ENCODE data around the gene DNAI1. TPM values are rescaled to one million over a fixed set of nuclear protein-coding genes. Genes with fewer than 3 reads are reported as not detected.

The DNAI1 gene
- total RNA-seq, 1 experiment from 2014 or later = not detected

DNA sequence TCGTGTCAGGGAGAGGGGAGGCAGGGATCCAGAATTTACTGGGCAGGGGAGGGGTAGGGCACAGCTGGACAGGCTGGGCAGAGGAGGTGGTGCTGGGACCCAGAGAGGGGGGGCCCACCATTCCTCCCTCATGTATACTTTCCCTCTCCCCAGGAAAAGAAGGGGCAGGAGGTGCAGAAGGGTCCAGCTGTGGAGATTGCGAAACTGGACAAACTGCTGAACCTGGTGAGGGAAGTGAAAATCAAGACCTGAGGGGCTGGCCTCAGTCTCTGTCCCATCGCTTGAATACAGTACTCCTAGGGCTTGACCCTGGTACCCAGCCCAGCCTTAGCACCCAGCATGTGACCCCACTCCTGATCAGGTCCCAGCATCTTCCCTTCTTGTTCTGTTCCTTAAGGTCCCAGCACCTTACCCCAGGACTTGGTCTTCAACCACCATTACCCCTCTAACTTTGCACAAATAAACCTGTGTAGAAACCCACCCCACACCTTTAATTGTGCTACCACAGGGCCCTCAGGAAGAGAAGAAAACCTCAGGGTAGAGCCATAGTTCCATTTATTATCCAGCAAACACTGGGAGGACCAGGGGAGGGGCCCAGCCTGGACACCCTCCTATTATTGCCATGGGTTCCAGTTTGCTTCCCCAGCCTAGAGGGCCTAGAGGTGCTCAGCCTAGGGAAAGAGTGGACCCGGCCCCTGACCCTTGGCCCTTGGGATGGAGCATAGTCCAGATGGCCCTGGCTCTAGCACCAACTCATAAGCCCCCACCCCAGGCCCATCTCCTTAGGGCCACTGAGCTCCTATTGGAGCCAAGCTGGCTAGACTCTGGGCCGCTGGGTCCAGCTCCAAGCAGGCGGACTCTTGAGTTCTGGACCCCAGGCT, 62.1 kb downstream of the DNAI1 start:
- ChIA-PET POLR2A (ENCODE audit: unreplicated experiment) (no interaction called here), CTCF (no interaction called here)
- ATAC-seq (no peak), DNase-seq (no peak)
- Histone ChIP-seq H3K9ac (ENCODE audit: low read length) (no peak overlapping the region), H3K27ac (ENCODE audit: low read length) (no peak overlapping the region), H4K20me1 (ENCODE audit: low read length) (no peaks in the 10 kb centered on the region), H3K36me3 (ENCODE audit: low read depth, low read length) (no peaks in the 10 kb centered on the region), H3K27me3 (ENCODE audit: low read length) (no peaks in the 10 kb centered on the region), H3K79me2 (ENCODE audit: low read length) (no peaks in the 10 kb centered on the region), H3K4me1 (ENCODE audit: insufficient read depth, low read length) (peaks cover 3% of the 10 kb centered on the region; the same call in 1 of the 2 replicates), H3K9me3 (ENCODE audit: low read length) (no peaks in the 10 kb centered on the region), H3K9me2 (replicated peaks; ENCODE audit: low read length) (no peaks in the 10 kb centered on the region), H3F3A (ENCODE audit: low read length, unreplicated experiment) (no peaks in the 10 kb centered on the region), H2AFZ (ENCODE audit: low read length) (no peak overlapping the region), H3K4me2 (ENCODE audit: low read length) (no peak overlapping the region), H3K4me3 (ENCODE audit: low read length) (no peak overlapping the region)
- TF ChIP-seq, protein P1, sequence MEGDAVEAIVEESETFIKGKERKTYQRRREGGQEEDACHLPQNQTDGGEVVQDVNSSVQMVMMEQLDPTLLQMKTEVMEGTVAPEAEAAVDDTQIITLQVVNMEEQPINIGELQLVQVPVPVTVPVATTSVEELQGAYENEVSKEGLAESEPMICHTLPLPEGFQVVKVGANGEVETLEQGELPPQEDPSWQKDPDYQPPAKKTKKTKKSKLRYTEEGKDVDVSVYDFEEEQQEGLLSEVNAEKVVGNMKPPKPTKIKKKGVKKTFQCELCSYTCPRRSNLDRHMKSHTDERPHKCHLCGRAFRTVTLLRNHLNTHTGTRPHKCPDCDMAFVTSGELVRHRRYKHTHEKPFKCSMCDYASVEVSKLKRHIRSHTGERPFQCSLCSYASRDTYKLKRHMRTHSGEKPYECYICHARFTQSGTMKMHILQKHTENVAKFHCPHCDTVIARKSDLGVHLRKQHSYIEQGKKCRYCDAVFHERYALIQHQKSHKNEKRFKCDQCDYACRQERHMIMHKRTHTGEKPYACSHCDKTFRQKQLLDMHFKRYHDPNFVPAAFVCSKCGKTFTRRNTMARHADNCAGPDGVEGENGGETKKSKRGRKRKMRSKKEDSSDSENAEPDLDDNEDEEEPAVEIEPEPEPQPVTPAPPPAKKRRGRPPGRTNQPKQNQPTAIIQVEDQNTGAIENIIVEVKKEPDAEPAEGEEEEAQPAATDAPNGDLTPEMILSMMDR (conservative IDR thresholded peaks at IDR 0.05; ENCODE audit: low read depth, low read length) = no peak
- TF ChIP-seq EZH2phosphoT487 (IDR thresholded peaks at IDR 0.05; ENCODE audit: borderline replicate concordance, low read length) (no peak), EZH2 (IDR thresholded peaks at IDR 0.05; ENCODE audit: low read length, unreplicated experiment) (no peak)
- BruUV-seq (replicated peaks) = no TSS peak
- intact Hi-C loops (cut with micrococcal nuclease) = no loop called here

DNA sequence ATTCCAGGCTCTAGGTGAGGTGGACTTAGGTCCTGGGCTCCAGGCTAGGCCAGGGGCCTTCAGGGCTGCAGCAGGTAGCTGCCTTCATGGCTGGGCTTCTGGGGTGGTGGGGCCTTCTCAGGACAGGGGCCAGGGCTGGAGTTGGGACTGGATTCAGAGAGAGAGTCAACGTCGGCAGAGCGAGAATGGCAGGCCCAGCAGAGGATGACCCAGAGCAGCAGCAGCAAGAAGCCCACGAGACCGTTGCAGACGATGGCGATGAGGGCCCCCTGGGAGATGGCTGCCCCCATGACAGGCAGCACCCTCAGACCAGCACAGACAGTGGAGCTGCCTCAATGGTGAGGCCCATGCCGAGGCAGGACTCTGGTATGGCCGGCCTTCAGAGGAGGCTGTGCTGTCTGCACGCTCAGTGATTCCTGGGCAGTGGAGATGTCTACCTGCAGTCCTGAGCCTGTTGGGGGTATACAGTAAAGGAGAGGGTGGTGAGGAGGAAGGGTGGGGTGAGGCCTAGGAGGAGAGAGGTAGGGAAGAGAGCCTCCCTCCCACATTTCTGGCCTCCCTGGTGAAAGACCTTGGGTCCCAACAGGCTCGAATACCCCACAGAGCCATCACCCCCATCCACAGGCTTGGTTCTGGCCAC, 62.9 kb downstream of the DNAI1 start:
- DNase-seq = no peak
- no peaks in the 10 kb centered on the region for H3K79me2 ChIP-seq (ENCODE audit: low read length)
- H4K20me1 ChIP-seq (ENCODE audit: low read length) = no peaks in the 10 kb centered on the region
- peaks cover 3% of the 10 kb centered on the region; the same call in 1 of the 2 replicates for H3K4me1 ChIP-seq (ENCODE audit: insufficient read depth, low read length)
- no peak overlapping the region for H3K4me2 ChIP-seq (ENCODE audit: low read length)
- ChIA-PET CTCF (no interaction called here), POLR2A (ENCODE audit: unreplicated experiment) (no interaction called here)
- no peak overlapping the region for H2AFZ ChIP-seq (ENCODE audit: low read length)
- no peaks in the 10 kb centered on the region for H3K36me3 ChIP-seq (ENCODE audit: low read depth, low read length)
- ATAC-seq = no peak
- BruUV-seq (replicated peaks) = no TSS peak
- no peaks in the 10 kb centered on the region for H3F3A ChIP-seq (ENCODE audit: low read length, unreplicated experiment)
- H3K9me3 ChIP-seq (ENCODE audit: low read length) = no peaks in the 10 kb centered on the region
- TF ChIP-seq, protein P1 (conservative IDR thresholded peaks at IDR 0.05; ENCODE audit: low read depth, low read length) = no peak
- TF ChIP-seq EZH2phosphoT487 (IDR thresholded peaks at IDR 0.05; ENCODE audit: borderline replicate concordance, low read length) (no peak), EZH2 (IDR thresholded peaks at IDR 0.05; ENCODE audit: low read length, unreplicated experiment) (no peak)
- no peaks in the 10 kb centered on the region for H3K27me3 ChIP-seq (ENCODE audit: low read length)
- H3K27ac ChIP-seq (ENCODE audit: low read length) = no peak overlapping the region
- no peaks in the 10 kb centered on the region for H3K9me2 ChIP-seq (replicated peaks; ENCODE audit: low read length)
- intact Hi-C loops (cut with micrococcal nuclease) = no loop called here
- H3K9ac ChIP-seq (ENCODE audit: low read length) = no peak overlapping the region
- H3K4me3 ChIP-seq (ENCODE audit: low read length) = no peak overlapping the region

Measured in PC-3 (cell line).